NB4 (cell line): ENCODE data around the gene GALNTL6.

Experiments
- DNase-seq: peaks from one replicate; pipeline ENCODE4 v3.0.0; 2010; ENCODE audit warnings: low read depth
- H3K4me3 ChIP-seq: one replicate; pipeline ENCODE4 v1.5.1; 2011; ENCODE audit warnings: mild to moderate bottlenecking, low read depth, low read length, moderate library complexity
- CTCF ChIP-seq: IDR thresholded peaks from one replicate; pipeline ENCODE4 v1.5.1; 2012; ENCODE audit warnings: low read depth, low read length
- MYC ChIP-seq: IDR thresholded peaks from 2 replicates; pipeline ENCODE4 v1.6.1; 2011; ENCODE audit warnings: low read depth, low read length
- POLR2A ChIP-seq: IDR thresholded peaks from 2 replicates; pipeline ENCODE4 v1.6.1; 2011; ENCODE audit warnings: mild to moderate bottlenecking; ENCODE audit not compliant: insufficient read length; ENCODE audit errors: extremely low read depth
- TF ChIP-seq, protein P1 (sequence below): IDR thresholded peaks from 2 replicates; pipeline ENCODE4 v1.6.1; 2011; ENCODE audit warnings: low read depth, low read length

Gene GALNTL6

GRCh38 chr4:172578712-172579111 lies 765.5 kb downstream of the GALNTL6 start:
- no peak for DNase-seq
- TF ChIP-seq CTCF, result no peak
- TF ChIP-seq, protein P1, sequence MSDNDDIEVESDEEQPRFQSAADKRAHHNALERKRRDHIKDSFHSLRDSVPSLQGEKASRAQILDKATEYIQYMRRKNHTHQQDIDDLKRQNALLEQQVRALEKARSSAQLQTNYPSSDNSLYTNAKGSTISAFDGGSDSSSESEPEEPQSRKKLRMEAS, result no peak
- no peak for TF ChIP-seq POLR2A
- no peak for TF ChIP-seq MYC
- no peak overlapping the region for H3K4me3 ChIP-seq

DNA sequence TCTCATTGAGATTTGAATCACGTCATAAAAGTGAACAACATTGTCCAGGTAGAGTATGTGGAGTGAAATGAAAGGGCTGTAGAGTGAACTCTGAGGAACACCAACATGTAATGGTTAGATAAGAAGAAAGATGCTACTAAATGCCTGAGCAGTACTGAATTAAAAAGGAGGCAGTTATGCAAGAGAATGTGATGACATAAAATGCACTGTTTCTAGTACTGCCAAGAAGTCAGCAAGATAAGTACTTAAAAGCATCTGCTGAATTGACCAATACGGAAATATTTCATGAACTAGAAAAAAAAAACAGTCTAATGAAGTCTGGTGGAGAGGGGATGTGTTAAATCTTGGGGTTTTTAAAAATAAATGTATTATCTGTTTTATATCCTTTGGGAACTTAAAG lies 771.6 kb downstream of the GALNTL6 start:
- TF ChIP-seq CTCF (no peak), POLR2A (no peak), MYC (no peak)
- TF ChIP-seq, protein P1, result no peak
- no peak overlapping the region for H3K4me3 ChIP-seq
- DNase-seq, result no peak

GRCh38 chr4:172596206-172596605 lies 783.0 kb downstream of the GALNTL6 start:
- H3K4me3 ChIP-seq, result no peak overlapping the region
- TF ChIP-seq, protein P1, result no peak
- TF ChIP-seq MYC, result no peak
- TF ChIP-seq CTCF, result no peak
- TF ChIP-seq POLR2A, result no peak
- DNase-seq, result no peak

- no peak for TF ChIP-seq MYC
- no peak for TF ChIP-seq CTCF
- TF ChIP-seq, protein P1, result no peak
- TF ChIP-seq POLR2A, result no peak
- H3K4me3 ChIP-seq, result no peak overlapping the region
- DNase-seq, result no peak
These were observed 786.4 kb downstream of the GALNTL6 start for GRCh38 chr4:172599554-172599953.

DNA sequence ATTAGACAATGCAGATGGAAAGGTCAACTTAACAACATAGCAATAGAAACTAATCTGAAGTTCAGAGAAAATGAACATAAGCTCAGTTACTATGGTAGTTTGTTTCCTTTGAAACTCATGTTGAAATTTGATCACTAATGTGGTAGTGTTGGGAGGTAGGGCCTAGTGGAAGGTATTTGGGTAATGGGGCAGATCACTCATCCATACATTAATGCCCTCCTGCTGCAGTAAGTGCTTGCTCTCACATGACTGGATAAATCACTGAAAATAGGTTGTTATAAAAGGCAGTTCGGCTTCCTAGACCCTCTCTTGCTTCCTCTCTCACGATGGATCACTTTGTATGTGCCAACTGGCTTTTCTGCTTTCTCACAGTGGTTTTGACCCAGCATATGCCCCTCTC lies 788.0 kb downstream of the GALNTL6 start:
- TF ChIP-seq CTCF (no peak), MYC (no peak), POLR2A (no peak)
- TF ChIP-seq, protein P1, result no peak
- H3K4me3 ChIP-seq, result no peak overlapping the region
- DNase-seq, result no peak

GRCh38 chr4:172619218-172619617 lies 806.0 kb downstream of the GALNTL6 start:
- no peak for TF ChIP-seq MYC
- no peak for DNase-seq
- H3K4me3 ChIP-seq, result no peak overlapping the region
